Measurements from ENCODE around the gene VN1R4.
"Not testable (repeated sequence)": the region's sequence is repeated elsewhere in the genome, so short reads cannot be mapped to it uniquely, and the experiment has no call there.

Gene VN1R4, protein sequence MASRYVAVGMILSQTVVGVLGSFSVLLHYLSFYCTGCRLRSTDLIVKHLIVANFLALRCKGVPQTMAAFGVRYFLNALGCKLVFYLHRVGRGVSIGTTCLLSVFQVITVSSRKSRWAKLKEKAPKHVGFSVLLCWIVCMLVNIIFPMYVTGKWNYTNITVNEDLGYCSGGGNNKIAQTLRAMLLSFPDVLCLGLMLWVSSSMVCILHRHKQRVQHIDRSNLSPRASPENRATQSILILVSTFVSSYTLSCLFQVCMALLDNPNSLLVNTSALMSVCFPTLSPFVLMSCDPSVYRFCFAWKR

DNA sequence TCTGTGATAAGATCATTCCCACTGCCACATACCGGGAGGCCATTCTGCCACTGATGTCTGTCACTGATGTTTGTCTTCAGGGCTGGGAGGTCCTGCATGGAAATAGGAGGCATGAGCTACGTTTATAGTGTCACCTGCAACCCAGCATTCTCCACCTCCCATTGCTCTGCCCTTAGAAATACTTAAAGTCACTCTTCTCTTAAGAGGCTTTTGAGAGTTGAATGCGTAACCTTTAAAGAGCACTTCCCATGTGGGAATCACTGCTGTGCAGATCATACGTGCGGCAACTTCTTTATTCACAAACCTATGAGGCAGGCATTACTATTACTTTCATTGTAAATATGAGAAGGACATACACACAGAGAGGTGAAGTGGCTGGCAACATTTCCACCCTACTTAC, at the start of gene VN1R4:
Gene VN1R4, minus strand, starts transcription at position 101 of the 400 bp plus-strand sequence. Its CDS starts 58 bp downstream, at position 43.
- not testable (repeated sequence) for H3K36me3 ChIP-seq (ENCODE audit: low read depth); DNase-seq (ENCODE audit: low spot score); H3K4me3 ChIP-seq (ENCODE audit: severe bottlenecking); ATAC-seq (ENCODE audit: low read depth); H3K4me1 ChIP-seq (ENCODE audit: insufficient read depth, poor library complexity, severe bottlenecking); H3K27ac ChIP-seq (ENCODE audit: poor library complexity, severe bottlenecking); H3K9me3 ChIP-seq (ENCODE audit: severe bottlenecking); H3K27me3 ChIP-seq (ENCODE audit: insufficient read depth, poor library complexity, severe bottlenecking)

DNA sequence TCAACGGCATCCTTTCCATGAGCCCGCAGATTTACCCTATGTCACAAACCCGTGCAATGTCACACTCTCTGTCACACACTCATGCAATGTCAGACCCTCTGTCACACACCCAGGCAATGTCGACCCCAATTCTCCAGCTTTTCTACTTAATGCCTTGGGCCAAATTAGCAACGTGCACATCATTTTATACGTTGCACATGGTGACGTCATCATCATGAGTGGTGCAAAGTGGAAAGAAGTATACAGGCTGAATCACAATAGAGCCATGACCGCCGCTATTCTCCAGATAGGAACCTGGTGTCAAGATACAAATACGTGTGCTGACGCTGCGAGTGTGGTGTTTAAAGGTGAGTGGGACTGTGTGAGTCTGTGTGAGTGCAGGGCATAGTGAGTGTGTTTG, 44.4 kb upstream of the VN1R4 start:
- Histone ChIP-seq H3K27ac (ENCODE audit: poor library complexity, severe bottlenecking) (no peak overlapping the region), H3K36me3 (ENCODE audit: low read depth) (no peaks in the 10 kb centered on the region), H3K4me1 (ENCODE audit: insufficient read depth, poor library complexity, severe bottlenecking) (no peaks in the 10 kb centered on the region), H3K4me3 (ENCODE audit: severe bottlenecking) (no peak overlapping the region), H3K27me3 (ENCODE audit: insufficient read depth, poor library complexity, severe bottlenecking) (peaks cover 14% of the 10 kb centered on the region), H3K9me3 (ENCODE audit: severe bottlenecking) (no peaks in the 10 kb centered on the region)
- ATAC-seq (ENCODE audit: low read depth) (no peak), DNase-seq (ENCODE audit: low spot score) (no peak)
- TF ChIP-seq, protein P1, sequence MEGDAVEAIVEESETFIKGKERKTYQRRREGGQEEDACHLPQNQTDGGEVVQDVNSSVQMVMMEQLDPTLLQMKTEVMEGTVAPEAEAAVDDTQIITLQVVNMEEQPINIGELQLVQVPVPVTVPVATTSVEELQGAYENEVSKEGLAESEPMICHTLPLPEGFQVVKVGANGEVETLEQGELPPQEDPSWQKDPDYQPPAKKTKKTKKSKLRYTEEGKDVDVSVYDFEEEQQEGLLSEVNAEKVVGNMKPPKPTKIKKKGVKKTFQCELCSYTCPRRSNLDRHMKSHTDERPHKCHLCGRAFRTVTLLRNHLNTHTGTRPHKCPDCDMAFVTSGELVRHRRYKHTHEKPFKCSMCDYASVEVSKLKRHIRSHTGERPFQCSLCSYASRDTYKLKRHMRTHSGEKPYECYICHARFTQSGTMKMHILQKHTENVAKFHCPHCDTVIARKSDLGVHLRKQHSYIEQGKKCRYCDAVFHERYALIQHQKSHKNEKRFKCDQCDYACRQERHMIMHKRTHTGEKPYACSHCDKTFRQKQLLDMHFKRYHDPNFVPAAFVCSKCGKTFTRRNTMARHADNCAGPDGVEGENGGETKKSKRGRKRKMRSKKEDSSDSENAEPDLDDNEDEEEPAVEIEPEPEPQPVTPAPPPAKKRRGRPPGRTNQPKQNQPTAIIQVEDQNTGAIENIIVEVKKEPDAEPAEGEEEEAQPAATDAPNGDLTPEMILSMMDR (IDR thresholded peaks at IDR 0.05; ENCODE audit: poor library complexity, severe bottlenecking) = no peak

DNA sequence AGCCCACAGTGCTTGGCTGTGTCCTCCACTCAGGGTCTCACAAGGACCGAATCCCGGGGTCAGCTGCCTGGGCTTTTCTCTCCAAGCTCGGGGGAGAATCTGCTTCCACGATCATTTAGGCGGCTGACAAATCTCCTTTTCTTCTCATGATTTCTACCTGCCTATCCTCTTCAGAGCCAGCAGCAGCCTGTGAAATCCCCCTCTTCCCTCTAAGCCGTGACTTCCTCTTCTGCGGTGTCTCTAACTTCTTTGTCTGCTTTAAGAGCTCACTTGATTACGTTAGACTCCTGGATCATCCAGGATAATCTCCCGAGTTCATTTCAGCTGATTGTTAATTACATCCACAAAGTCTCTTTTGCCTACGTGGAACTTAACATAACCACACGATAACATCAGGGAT, 43.5 kb upstream of the VN1R4 start:
- Histone ChIP-seq H3K4me3 (ENCODE audit: severe bottlenecking) (no peak overlapping the region), H3K36me3 (ENCODE audit: low read depth) (no peaks in the 10 kb centered on the region), H3K27ac (ENCODE audit: poor library complexity, severe bottlenecking) (no peak overlapping the region), H3K9me3 (ENCODE audit: severe bottlenecking) (no peaks in the 10 kb centered on the region), H3K27me3 (ENCODE audit: insufficient read depth, poor library complexity, severe bottlenecking) (peaks cover 14% of the 10 kb centered on the region), H3K4me1 (ENCODE audit: insufficient read depth, poor library complexity, severe bottlenecking) (no peaks in the 10 kb centered on the region)
- DNase-seq (ENCODE audit: low spot score) (no peak), ATAC-seq (ENCODE audit: low read depth) (no peak)
- TF ChIP-seq, protein P1 (IDR thresholded peaks at IDR 0.05; ENCODE audit: poor library complexity, severe bottlenecking) = no peak

DNA sequence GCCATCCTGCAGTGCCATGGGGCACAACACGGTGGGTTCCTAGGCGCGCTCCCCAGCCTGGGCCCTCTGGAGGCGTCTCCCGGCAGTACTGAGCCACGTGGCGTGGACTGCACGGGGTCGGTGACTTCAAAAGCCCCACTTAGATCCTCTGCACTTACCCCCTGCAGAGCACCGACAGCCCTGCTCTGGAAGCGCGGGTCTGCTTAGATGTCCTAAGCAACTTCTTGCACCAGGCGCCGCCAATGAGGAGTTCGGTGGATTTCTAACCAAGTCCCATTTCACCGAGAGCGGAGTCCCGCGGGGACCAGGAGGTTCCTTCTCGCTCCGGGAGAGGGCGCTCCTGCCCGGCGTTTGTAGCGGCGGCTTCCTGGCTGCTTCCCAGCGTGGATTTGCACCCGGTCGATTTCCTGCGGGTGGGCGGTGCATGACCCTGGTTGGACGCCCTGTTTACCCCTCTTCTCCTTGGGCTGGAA, 40.9 kb upstream of the VN1R4 start:
- H3K9me3 ChIP-seq (ENCODE audit: severe bottlenecking) = no peaks in the 10 kb centered on the region
- TF ChIP-seq, protein P1 (IDR thresholded peaks at IDR 0.05; ENCODE audit: poor library complexity, severe bottlenecking) = no peak
- H3K27me3 ChIP-seq (ENCODE audit: insufficient read depth, poor library complexity, severe bottlenecking) = peaks cover 14% of the 10 kb centered on the region
- no peak overlapping the region for H3K4me3 ChIP-seq (ENCODE audit: severe bottlenecking)
- no peaks in the 10 kb centered on the region for H3K4me1 ChIP-seq (ENCODE audit: insufficient read depth, poor library complexity, severe bottlenecking)
- no peak overlapping the region for H3K27ac ChIP-seq (ENCODE audit: poor library complexity, severe bottlenecking)
- no peaks in the 10 kb centered on the region for H3K36me3 ChIP-seq (ENCODE audit: low read depth)
- DNase-seq (ENCODE audit: low spot score) (no peak), ATAC-seq (ENCODE audit: low read depth) (no peak)

DNA sequence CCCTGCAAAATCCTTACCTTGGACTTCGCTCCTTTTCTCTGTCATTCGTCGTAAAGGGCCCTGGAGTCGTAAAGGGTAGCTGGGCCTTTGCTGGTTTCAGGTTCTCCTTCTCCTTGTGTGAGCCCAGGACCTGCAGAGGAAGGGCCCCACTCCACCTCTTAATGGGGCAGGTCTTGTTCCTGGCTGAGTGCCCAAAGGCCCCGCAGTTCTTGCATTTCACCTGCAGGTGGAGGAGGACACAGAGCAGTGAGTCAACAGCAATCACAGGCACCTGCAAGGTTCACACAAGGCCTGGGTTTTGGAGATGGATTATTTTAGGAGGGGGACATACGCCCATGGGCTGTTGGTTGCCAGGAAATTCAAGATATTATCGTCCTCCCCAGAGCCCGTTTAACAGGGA, 33.8 kb upstream of the VN1R4 start:
- H3K27ac ChIP-seq (ENCODE audit: poor library complexity, severe bottlenecking); H3K9me3 ChIP-seq (ENCODE audit: severe bottlenecking); H3K36me3 ChIP-seq (ENCODE audit: low read depth); DNase-seq (ENCODE audit: low spot score); H3K27me3 ChIP-seq (ENCODE audit: insufficient read depth, poor library complexity, severe bottlenecking); H3K4me3 ChIP-seq (ENCODE audit: severe bottlenecking); H3K4me1 ChIP-seq (ENCODE audit: insufficient read depth, poor library complexity, severe bottlenecking); ATAC-seq (ENCODE audit: low read depth): not testable (repeated sequence)
